Esophagus squamous epithelium (tissue), 4 donors: ENCODE data around the gene RASSF5.

Experiments used
- POLR2A ChIP-seq, 4 donors: fragments of 450-650 bp; IDR thresholded peaks; one replicate each; pipeline ENCODE4 v1.6.1; 2017; ENCODE audit warnings: antibody characterized with exemption in 4 of 4, mild to moderate bottlenecking in 4 of 4, moderate library complexity in 3 of 4
- TF ChIP-seq, protein P1 (sequence below), 6 experiments: fragments of 450-650 bp in 4 of 6; fragments of 200-600 bp in 2 of 6; sonication (generic) in 2 of 6; IDR thresholded peaks; one replicate each; pipeline ENCODE4 v1.5.1; 2016 to 2019; ENCODE audit warnings: antibody characterized with exemption in 6 of 6, mild to moderate bottlenecking in 4 of 6, moderate library complexity in 4 of 6

DNA sequence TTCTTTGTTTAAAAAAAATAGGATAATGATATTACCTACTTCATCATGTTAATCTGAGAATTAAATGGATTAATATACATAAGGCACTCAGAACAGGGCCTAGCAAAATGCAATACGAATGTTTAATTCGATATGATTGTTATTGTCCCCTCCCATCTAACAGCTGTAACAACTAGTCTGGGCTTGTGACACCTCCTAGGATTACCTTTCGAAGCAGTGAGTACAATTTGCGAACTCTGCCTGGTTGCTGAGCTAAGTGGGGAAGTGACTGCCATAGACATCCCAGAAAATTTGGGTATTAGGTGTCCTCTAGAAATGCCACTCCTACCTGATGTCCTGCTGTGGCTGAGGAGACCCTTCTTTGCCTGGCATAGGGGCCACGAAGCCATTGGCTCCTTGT, 3.0 kb downstream of the RASSF5 start:
- TF ChIP-seq, protein P1, sequence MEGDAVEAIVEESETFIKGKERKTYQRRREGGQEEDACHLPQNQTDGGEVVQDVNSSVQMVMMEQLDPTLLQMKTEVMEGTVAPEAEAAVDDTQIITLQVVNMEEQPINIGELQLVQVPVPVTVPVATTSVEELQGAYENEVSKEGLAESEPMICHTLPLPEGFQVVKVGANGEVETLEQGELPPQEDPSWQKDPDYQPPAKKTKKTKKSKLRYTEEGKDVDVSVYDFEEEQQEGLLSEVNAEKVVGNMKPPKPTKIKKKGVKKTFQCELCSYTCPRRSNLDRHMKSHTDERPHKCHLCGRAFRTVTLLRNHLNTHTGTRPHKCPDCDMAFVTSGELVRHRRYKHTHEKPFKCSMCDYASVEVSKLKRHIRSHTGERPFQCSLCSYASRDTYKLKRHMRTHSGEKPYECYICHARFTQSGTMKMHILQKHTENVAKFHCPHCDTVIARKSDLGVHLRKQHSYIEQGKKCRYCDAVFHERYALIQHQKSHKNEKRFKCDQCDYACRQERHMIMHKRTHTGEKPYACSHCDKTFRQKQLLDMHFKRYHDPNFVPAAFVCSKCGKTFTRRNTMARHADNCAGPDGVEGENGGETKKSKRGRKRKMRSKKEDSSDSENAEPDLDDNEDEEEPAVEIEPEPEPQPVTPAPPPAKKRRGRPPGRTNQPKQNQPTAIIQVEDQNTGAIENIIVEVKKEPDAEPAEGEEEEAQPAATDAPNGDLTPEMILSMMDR (IDR thresholded peaks at IDR 0.05): no peak
- TF ChIP-seq POLR2A (IDR thresholded peaks at IDR 0.05): no peak
